DMS153 (cell line): ENCODE results near the gene COX5A.

ENCODE experiments used
- DNase-seq: peaks from one replicate; lab custom pipeline; 2025; lab: John Stamatoyannopoulos, UW

Gene COX5A

DNA sequence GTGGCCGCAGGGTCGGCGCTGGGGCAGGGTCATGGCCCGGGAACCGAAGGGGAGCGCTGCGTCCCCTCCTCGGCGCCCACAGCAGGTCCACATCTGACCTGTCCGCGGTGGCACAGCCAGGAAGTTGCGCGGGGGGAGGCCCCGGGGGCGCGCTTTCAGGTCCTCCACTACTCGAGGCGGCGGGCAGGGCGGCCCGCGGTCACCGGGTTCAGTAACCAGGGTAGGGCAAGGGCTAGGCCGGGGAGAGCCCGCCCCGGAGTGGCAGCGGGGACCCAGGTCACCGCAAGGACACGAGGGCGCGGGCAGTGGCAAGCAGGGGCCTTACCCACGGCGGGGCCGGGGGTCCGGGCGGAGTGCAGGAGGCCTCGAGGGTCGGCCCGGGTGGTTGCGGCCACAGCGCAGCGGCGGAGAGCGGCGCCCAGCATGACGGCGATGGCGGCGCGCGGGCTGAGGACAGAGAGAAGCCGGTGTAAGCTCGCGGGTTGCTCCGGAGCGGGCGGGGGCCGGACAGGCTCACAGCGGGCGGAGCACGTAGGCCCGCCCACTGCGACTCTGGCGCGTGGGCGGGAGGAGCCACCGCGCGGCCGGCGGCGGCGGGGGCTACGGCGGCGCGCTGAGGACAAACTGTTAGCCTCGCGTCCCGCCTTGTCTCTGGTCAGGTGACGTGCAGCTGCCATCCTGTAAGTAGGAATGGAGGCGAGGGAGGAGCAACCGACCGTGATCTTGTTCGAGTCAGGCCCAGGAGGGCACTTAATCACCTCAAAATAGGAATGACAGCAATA is at the start of gene COX5A:
Gene COX5A, minus strand, starts transcription at position 484 of the 782 bp plus-strand sequence. Its CDS starts 59 bp downstream, at position 425.
- peak; percentile 76 for DNase-seq

DNA sequence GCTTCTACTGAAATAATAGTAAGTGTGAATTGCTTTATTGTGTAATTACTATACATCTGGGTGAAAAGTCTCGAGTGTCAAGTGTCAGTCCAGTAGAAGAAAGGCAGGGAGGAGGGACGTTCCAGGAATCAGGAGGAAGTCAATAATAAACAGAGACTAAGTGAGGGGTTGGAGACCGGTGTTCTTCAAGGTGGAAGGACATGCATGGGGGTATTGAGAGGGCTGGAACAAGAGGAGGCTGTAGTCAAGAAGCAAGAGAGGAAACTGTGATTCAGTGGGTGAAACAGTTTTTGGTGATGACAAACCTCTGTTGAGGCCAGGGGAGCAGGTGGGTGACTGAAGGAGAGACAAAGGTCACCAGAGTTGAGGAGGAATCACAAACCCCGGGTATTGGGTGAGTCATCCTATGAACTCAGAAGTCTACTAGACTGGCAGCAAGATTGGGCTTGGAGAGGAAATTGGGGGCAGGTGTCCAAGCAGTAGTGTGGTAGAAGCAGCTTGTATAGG is 45.9 kb upstream of the COX5A start:
- DNase-seq = no peak

DNA sequence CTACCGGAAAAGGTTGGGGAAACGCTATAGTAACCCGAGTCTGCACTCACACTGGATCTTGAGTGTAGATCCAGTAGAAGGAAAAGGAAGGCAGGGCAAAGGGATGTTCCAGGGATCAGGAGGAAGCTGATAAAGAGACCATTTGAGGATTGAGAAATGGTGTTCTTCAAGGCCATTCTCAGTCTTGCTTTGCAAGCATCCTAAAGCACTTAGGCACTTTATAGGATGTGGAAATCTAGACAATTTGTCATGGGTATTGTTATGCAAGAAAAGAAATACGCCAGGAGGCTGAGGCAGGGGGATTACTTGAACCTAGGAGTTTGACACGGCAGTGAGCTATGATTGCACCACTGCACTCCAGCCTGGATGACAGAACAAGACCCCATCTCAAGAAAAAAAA is 44.3 kb upstream of the COX5A start:
- no peak for DNase-seq

DNA sequence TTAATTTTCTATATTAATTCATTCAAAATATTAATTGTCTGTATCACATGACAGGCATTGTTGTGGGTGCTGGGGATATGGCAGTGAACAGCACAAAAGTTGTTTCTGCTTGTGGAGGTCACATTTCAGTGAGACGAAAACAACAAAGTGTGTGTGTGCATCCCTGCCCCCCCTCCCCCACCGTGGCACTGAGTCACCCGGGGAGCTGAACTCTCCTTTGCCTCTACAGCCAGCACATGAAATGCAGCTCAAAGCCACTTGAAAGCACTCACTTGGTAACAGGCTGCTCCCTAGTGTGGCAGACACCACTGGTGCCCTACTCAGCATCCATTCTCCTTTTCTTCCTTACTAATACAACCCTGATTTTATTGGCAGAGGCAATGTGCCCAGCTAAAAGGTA is 40.6 kb upstream of the COX5A start:
- DNase-seq = peak; percentile 35

DNA sequence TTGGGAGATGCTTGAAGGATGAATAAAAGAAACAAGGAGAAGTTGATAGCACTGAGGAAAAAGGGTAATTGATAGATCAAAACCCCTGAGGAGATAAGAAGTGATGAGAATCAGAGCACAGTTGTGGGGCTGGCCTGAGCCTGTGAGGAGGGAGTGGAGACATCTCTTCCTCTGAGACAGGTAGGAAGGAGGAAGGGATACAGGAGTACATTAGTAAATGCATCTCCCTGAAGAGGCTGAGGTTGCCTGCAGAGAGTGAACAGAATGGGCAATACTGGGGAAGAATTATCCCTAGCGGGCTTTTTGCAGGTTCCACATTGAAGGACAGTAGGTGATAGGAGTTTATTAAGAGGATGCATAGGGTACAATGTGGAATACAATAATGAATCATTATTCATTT is 40.2 kb upstream of the COX5A start:
- DNase-seq = no peak

DNA sequence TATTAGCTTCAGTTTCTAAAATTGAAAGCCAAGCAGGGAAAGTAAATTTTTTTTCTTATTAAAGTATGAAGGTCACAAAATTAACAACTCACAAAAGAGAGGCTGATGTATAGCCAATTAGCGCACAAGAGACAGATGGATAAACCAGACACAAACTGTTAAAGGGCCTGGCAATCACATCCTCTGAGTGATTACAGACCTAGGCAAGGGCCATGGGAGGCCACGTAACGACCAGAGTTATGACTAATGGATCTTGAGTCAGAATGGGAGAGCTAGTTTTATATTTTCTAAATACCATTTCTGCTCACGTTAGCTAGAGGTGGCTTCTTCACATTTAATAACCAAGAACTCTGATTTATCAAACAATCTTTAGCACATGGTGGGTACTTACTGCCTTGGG is 39.7 kb upstream of the COX5A start:
- DNase-seq = no peak

DNA sequence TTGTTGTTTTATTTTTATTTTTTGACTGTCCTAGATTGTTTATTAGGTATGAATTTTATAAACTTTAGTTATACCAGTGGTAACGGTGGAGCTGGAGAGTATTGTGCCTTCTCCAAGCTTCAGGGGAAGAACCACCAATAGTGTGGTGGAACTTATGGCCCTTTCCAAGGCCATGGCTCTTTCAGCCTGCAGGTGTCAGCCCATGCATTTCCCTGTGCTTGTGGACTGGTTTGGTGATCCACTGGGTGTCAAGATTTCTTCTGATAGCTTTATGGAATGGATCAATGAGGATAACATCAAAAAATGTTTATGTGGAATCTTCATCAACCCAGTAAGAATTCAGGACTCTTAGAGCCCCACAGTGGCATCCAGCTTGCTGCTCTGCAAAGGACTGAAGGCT is 38.3 kb upstream of the COX5A start:
- DNase-seq = no peak

DNA sequence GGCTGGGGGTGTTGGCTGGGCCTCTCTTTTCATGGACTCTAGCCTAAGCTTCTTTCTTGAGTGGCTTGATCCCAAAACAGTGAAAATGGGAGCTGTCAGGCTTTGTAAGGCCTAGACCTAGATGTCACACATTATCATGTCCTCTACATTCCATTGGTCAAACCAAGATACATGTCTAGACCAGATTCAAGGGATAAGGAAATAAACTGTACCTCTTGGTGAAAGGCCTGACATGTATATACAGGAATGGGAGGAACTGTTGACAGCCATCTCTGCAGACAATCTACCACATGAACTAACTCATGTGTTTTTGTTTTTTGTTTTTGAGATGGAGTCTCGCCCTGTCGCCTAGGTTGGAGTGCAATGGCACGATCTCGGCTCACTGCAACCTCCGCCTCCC is 29.8 kb upstream of the COX5A start:
- DNase-seq = no peak

DNA sequence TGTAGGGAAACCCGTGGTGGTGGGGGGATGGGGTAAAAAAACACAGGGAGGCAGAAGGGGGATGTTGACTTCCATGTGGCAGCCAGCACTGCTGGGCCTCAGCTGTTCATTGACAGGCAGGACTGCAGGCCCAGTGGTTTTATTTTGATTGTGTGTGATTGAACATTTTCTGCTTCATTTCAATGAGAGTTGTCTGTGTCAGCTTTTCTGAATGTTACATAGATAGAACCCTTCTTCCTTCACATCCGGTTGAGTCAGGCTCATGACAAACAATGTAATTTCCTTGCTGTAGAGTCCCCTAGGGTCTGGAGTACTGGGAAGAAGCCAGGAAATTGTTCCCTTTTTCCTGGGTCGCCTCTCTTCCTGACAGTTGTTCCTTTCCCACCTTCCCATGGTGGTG is 26.9 kb upstream of the COX5A start:
- DNase-seq = peak; percentile 21

DNA sequence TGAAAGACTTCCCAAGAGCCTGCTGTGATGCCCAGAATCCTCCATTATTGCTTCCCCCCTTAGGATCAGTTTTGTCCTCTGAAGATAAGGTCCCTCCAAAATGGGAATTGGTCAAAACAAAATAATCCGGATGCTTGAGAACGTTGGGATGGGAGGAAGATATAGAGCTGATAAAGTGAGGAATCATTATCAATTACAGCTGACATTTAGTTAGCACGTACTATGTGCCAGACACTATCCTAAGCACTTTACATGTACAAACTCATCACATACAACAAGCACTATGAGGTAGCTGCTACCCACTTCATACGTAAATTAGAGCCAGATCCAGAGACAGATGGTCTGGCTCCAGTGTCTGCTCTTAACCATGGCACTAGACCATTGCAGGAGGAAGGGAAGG is 25.3 kb upstream of the COX5A start:
- DNase-seq = no peak

DNA sequence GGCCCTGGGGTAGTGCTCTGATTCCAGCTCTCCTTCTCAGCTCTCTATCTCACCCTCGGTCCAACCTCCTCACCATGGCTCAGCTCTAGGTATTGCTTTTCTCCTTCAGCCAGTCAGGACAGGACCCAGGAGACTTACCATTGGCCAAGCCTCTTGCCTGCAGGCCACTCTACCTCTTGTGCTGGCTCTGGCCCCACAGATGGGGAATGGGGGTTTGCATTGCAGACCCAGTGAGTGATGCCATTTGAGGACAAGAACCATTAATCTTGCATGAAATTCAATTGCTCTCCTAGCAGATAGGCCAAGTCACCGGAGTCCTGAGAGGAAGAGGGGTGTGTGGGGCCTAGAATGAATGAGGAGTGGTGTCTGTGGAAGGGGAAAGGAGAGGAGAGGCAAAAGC is 24.8 kb upstream of the COX5A start:
- DNase-seq = no peak

DNA sequence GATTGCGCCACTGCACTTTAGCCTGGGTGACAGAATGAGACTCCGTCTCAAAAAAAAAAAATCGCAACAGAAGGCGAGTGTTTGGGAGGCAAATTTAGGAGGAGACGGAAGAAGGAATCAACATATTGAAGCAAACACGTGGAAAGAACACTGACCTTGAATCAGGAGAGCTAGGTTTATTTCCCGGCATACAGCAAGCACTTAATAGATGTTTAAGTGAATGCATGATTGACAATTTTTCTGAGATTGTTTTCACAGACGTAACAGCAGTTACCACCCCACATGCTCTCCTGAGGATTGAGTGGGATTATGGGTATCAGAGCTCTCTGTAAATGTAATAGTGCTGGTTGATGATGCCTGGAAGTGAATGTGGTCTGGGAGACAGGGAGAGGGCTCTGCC is 24.3 kb upstream of the COX5A start:
- DNase-seq = no peak

DNA sequence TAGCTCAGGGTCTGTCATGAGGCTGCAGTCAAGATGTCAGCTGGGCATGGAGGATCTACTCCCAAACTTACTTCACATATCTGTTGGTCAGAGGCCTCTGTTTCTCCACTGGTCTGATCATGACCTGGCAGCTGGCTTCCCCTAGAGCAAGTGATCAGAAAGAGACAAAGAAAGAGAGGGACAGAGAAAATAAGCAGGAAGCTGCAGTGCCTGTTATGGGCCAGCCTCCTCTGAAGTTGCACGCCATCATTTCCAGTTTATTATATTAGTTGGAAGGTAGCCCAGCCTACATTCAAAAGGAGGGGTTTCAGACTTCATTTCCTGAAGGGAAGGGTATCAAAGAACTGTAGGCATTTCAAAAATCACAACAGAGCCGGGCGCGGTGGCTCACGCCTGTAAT is 23.7 kb upstream of the COX5A start:
- DNase-seq = peak; percentile 43

DNA sequence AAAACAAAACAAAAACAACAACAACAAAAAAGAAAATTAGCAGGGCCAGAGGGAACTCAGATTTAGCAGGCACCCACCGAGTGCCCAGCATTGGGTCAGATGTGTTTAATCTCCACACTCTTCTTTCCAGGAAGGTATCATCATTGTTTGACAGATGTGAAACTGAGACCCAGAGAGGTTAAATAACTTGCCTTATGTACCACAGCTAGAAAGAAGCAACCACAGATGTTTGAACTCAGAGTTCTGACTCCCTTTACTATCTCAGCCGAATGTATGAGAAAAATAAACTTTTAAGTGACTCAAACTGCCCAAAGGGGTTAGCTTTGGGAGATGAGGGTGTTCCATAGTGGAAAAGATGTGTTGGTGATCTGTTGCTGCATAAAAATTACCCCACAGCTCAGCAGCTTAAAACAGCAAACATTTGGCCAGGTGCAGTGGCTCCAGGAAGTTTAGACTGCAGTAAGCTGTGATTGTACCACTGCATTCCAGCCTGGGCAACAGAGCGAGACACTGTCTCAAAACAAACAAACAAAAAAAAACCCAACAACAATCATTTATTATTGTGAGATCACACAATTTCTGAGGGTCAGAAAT is 23.2 kb upstream of the COX5A start:
- DNase-seq = no peak

DNA sequence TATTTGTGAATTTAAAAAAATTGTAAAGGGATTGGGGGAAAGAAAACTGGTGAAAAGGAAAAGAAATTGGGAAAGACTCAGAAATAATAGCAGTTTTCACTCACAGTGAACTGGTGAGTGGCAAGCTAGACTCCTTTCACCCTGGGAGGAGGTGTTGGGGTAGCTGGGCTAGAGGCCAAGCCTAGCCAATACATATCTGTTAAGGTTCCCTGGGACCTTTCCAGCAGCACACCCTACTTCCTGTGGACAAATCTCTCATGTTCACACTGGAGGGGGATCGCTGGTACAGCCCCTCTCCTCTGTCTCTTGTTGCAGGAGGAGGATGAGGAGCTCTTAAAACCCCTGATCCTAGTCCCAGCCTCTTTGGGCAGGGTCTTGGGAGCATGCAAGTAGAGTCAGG is 22.4 kb upstream of the COX5A start:
- DNase-seq = no peak

DNA sequence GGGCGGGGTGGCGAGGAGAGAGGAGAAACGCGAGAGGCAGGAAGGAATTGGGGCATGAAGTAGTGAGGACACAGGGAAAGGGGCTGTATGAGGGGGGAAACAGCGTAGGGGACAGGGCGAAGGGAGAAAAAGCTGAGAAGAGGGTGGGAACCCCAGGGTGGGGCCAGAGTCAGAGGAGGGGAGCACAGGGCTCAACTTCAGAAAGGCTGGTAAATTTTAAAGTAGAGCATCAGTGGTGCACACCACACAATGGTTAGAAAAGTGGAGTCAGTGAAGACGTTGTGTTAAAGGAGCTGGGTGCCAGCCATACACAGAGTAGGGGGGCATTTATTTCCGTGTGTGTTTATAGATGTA is 21.7 kb upstream of the COX5A start:
- DNase-seq = no peak

DNA sequence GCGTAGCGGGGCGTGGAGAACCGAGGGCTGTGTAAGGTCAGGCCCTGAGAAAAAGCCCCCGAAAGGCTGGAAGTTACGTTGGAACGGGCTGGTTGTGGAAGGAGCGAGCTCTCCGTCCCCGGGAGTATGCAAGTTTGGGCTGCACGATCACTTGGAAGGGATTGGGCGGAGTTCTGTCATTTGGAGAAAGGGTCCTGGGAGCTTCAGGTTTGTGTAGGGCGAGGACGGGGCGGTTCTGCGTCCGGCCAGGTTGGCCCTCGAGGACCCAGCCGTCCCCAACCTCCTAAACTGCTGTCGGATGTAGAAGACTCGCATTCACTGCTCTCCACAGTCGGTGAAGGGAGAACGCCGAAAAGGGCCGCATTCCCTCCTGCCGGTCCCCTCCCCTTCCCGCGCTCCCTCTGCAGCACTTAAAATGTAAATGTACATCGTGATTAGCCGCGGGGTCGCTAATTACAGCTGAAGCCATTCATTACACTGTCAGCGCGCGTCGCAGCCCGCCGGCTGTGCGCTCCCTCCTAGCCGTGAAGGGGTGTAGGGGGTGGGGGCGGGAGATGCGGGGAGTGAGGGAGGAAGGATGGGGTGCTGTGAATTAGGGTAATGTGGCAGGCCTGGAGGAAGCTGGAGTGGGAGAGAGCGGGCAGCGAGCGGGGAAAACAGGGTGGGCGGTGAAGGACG is 21.2 kb upstream of the COX5A start:
- DNase-seq = no peak

DNA sequence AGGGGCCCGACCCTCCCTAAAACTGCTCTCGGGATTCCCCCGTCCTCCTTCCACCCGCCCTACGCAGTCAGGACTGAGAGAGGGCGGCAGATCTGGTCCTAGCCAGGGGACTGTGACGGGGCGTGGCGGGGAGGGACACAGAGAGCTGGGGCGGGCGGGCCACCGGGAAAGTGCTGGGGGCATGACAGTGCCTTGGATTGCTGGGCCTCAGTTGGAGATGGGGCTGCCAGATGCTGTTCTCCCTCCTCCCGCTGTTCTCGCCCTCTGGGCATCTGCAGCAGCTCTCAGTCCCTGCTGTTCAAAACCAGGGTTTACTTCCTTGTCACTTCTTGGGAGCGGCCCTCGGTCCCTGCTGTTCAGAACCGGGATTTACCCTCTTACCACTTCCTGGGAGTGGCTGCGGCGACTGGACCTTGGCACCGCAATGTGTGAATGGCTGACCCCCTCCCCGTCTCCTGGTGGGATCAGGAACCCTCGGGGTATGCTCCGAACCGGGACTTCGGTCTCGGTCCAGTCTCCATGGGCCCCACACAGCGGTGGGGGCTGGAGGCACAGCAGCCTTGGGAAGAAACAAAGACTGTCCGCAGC is 20.5 kb upstream of the COX5A start:
- peak; percentile 52 for DNase-seq

DNA sequence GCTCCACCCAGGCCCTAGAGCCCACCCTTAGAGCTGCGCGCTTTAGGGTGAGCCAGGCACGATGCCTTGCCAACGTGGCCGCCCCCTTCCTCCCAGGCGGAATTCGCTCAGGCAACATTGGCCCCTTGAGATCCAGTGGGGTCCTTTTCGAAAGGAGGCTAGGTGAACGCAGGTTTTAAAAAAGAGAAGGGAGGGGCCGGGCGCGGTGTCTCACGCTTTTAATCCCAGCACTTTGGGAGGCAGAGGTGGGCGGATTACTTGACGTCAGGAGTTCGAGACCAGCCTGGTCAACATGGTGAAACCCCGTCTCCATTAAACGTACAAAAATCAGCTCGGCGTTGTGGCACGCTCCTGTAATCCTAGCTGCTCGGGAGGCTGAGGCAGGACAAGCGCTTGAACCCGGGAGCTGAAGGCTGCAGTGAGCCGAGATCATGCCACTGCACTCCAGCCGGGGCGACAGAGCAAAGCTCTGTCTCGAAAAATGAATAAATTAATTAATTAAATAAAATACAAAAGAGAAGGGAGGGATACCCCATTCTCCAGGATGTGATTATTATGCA is 19.7 kb upstream of the COX5A start:
- no peak for DNase-seq

DNA sequence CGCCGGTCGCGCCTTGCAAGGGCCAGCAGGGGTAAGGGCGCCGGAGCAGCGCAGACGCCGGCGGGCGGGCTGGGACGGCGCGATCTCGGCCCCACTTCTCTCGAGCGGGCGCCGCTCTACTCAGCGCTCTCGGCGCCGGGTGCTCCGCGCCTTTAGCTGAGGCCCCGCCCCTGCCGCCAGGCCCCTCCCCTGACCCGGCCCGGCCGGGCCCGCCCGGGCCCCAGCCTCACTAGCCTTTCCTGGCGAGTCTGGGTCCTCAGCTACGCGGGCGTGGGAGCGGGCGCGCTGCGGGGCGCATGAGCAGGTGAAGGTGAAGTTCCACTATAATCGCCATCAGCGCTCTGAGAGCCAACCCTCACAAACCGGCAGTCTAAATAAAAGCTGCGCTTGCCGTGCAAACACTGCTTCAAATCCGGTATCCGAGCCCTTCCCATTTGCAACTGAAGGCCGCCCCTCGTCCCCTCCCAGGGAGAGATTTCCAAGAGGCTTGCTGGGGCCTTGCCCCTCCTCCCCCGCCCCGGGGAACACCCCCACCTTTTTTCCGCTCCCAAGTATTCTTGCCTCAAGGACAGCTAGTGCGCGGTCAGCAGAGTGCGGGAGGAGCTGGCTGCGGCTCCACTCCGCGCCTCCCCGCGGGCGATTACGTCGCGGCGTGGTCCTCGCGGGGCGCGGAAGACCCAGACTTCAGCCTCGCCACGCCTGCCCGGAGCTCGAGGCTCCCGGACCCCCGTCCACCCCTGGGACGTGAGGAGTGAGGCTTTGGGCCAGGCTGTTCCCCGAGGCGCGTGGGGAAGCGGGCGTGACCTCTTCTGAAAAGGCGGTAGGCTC is 19.0 kb upstream of the COX5A start, which contains the start of gene RPP25:
Gene RPP25, minus strand, starts transcription at position 125 of the 828 bp plus-strand sequence. CDS start 189 bp downstream, outside the sequence.
- DNase-seq = peak; percentile 66
